WERI-Rb-1 (cell line): ENCODE data around the gene USH1C.

Experiments used
- DNase-seq: peaks from one replicate; pipeline ENCODE4 v3.0.0-alpha.2; 2020
- H3K27ac ChIP-seq: fragments of 250-450 bp; sonication (Bioruptor Pico); 2 replicates; pipeline ENCODE4 v1.5.1; 2020; ENCODE audit warnings: mild to moderate bottlenecking, moderate library complexity
- H3K27me3 ChIP-seq: fragments of 250-450 bp; sonication (Bioruptor Pico); 2 replicates; pipeline ENCODE4 v1.5.1; 2021; ENCODE audit warnings: mild to moderate bottlenecking, low read depth, moderate library complexity; ENCODE audit not compliant: insufficient read depth, severe bottlenecking
- H3K36me3 ChIP-seq: fragments of 250-450 bp; sonication (Bioruptor Pico); 2 replicates; pipeline ENCODE4 v1.5.1; 2020; ENCODE audit warnings: mild to moderate bottlenecking, moderate library complexity
- H3K4me3 ChIP-seq: 2 replicates; pipeline ENCODE4 v1.5.1; 2011; ENCODE audit warnings: low read depth, mild to moderate bottlenecking, control low read depth, low read length
- H3K9me3 ChIP-seq: fragments of 250-450 bp; sonication (Bioruptor Pico); 2 replicates; pipeline ENCODE4 v1.5.1; 2021; ENCODE audit warnings: mild to moderate bottlenecking, moderate library complexity; ENCODE audit not compliant: severe bottlenecking
- TF ChIP-seq, protein P1 (sequence below): IDR thresholded peaks from 2 replicates; pipeline ENCODE4 v1.5.1; 2011; ENCODE audit warnings: low read depth, mild to moderate bottlenecking, control low read depth, inconsistent platforms, low read length

The USH1C gene

DNA sequence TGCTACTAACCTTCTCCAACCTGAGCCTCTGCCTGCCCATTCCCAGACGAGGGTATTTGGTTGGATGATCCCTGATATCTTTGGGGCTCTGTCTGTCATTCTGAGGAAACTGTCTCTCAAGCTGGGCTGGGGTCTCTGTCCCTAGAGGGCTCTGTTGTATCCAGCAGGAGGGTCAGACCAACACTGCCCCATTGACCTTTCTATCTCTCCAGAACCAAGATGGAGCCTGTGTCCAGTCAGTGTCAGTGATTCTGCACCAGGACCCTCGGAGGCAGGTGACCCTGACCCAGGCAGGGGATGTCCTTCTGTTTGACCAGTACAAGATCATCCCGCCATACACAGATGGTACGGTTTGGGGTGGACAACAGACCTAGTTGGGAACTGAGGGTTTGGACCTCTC lies 24.7 kb upstream of the USH1C start:
- TF ChIP-seq, protein P1, sequence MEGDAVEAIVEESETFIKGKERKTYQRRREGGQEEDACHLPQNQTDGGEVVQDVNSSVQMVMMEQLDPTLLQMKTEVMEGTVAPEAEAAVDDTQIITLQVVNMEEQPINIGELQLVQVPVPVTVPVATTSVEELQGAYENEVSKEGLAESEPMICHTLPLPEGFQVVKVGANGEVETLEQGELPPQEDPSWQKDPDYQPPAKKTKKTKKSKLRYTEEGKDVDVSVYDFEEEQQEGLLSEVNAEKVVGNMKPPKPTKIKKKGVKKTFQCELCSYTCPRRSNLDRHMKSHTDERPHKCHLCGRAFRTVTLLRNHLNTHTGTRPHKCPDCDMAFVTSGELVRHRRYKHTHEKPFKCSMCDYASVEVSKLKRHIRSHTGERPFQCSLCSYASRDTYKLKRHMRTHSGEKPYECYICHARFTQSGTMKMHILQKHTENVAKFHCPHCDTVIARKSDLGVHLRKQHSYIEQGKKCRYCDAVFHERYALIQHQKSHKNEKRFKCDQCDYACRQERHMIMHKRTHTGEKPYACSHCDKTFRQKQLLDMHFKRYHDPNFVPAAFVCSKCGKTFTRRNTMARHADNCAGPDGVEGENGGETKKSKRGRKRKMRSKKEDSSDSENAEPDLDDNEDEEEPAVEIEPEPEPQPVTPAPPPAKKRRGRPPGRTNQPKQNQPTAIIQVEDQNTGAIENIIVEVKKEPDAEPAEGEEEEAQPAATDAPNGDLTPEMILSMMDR, result no peak
- DNase-seq, result no peak
- H3K36me3 ChIP-seq, result no peaks in the 10 kb centered on the region
- no peaks in the 10 kb centered on the region for H3K9me3 ChIP-seq
- no peaks in the 10 kb centered on the region for H3K27me3 ChIP-seq
- H3K27ac ChIP-seq, result no peak overlapping the region
- H3K4me3 ChIP-seq, result no peak overlapping the region

DNA sequence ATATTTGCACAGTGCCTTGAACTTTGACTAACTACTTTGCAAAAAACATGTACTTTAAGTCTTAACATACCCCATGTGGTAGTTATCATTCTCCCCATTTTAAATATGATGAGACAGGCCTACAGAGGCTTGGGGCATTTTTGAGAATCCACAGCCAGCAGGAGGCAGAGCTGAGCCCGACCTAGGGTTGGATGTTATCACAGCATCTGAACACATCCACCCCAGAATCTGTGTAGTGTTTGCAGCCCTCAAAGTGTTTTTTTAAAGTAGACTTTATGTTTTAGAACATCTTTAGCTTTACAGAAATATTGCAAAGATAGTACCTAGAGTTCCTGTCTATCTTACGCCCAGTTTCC lies 20.4 kb upstream of the USH1C start:
- TF ChIP-seq, protein P1, result peak; percentile 46
- no peak overlapping the region for H3K4me3 ChIP-seq
- H3K27ac ChIP-seq, result no peak overlapping the region
- H3K9me3 ChIP-seq, result no peaks in the 10 kb centered on the region
- no peak for DNase-seq
- H3K27me3 ChIP-seq, result no peaks in the 10 kb centered on the region
- H3K36me3 ChIP-seq, result no peaks in the 10 kb centered on the region

DNA sequence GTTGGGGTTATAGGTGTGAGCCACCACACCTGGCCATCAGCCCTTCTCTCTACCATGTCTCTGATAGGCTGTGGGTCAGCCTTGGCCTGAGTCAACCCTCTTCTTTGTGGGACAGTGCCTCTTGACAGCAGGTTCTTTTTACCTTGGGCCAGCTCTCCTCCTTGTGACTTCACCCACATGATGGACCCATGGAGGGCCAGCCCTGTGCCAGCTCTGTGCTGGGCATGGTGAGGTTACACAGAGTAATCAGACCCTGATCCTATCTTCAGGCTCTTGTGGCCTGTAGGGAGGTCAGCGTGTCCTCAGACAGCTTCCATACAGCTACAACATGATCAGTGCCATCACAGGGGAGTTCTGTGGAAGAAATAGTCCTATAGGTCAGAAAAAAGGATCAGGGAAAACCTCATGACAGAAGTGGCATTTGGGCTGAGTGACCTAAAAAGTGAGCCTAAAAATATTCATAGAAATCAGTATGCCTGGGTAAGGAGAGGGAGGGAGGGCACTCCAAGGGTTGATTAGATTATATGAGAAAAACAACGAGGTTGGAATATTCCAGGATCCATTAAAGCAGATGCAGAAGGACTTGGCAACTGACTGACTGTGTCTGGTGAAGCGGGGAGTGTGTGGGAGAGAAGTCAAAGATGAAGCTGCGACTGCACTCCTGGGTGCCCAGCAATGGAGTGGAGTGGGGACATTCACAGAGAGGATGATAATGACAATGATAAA lies 19.9 kb upstream of the USH1C start:
- Histone ChIP-seq H3K27me3 (no peaks in the 10 kb centered on the region), H3K9me3 (no peaks in the 10 kb centered on the region), H3K36me3 (no peaks in the 10 kb centered on the region), H3K4me3 (no peak overlapping the region), H3K27ac (no peak overlapping the region)
- DNase-seq, result no peak
- TF ChIP-seq, protein P1, result no peak

DNA sequence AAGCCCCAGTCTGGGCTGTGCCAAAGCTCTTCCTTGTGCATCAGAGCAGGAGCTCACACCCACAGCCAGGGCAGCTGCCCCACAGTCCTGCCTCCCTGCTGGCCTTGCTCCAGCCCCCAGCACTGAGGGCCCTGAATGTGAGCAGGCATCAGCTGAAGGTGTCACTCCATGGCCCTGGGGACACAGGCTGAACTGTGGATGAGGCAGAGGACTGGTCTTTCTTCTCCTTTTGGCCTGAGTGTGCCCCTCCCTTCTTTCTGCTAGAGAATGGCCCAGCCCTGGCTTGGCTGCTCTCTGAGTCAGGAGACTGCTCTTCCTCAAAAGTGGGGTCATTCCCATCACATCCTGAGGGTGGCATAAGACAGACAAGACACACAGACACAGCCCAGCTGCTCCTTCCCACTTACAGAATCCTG lies 19.0 kb upstream of the USH1C start:
- no peaks in the 10 kb centered on the region for H3K36me3 ChIP-seq
- no peak overlapping the region for H3K4me3 ChIP-seq
- H3K9me3 ChIP-seq, result no peaks in the 10 kb centered on the region
- H3K27ac ChIP-seq, result no peak overlapping the region
- no peaks in the 10 kb centered on the region for H3K27me3 ChIP-seq
- DNase-seq, result peak; percentile 27
- TF ChIP-seq, protein P1, result peak; percentile 43; the same call in 1 of the 2 replicates

DNA sequence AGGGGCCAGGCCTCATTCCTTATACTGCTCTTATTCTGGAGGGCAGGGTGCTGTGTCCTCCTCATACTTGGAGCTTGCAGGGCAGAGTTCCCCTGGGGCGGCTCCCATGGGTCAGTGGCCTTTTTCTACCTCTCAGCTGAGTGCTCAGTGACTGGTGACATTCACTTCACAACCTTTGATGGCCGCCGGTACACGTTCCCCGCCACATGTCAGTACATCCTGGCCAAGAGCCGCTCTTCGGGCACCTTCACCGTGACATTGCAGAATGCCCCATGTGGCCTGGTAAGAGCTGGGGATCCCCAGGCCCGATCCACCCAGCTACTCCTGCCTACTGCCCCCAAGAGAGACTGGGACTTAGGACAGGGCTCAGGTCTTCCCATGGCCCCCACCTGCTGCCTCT lies 17.3 kb upstream of the USH1C start:
- Histone ChIP-seq H3K36me3 (no peaks in the 10 kb centered on the region), H3K27ac (no peak overlapping the region), H3K4me3 (no peak overlapping the region), H3K27me3 (no peaks in the 10 kb centered on the region), H3K9me3 (no peaks in the 10 kb centered on the region)
- TF ChIP-seq, protein P1, result no peak
- no peak for DNase-seq

DNA sequence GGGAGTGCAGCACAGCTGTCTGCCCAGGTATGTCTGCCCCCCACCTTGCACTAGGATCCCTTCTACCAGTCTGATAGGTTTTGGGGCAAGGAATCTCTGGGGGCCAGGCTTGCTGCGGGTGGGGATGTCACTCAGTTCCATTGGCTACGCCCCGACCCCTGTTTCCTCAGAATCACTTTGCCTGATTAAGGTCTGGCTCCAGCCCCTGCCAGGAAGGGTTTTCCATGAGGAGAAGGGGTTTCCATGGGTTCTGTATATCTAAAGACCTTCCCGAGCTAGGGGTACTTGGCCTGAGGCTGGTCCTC lies 16.8 kb upstream of the USH1C start:
- no peak for DNase-seq
- H3K4me3 ChIP-seq, result no peak overlapping the region
- H3K36me3 ChIP-seq, result no peaks in the 10 kb centered on the region
- H3K9me3 ChIP-seq, result no peaks in the 10 kb centered on the region
- no peak overlapping the region for H3K27ac ChIP-seq
- H3K27me3 ChIP-seq, result no peaks in the 10 kb centered on the region
- TF ChIP-seq, protein P1, result no peak
